DND-41 (cell line): Measurements from ENCODE around the gene NUAK1.

ENCODE experiments used
- ATAC-seq: fragments of 200-7000 bp; cut with Tn5 transposase; 3 replicates; pipeline ENCODE4 v1.9.1; 2021; ENCODE audit warnings: low read depth; ENCODE audit not compliant: insufficient read depth
- DNase-seq: peaks from one replicate; pipeline ENCODE4 v3.0.0-alpha.2; 2020
- H2AFZ ChIP-seq: 2 replicates; pipeline ENCODE4 v1.6.0; 2012; ENCODE audit warnings: low read depth, low read length
- H3K27ac ChIP-seq: 2 replicates; pipeline ENCODE4 v1.5.1; 2012; ENCODE audit warnings: low read length, inconsistent platforms
- H3K27me3 ChIP-seq: fragments of 200-600 bp; sonication (generic); 2 replicates; pipeline ENCODE4 v1.6.0; 2012; ENCODE audit warnings: low read length, mild to moderate bottlenecking, inconsistent platforms; ENCODE audit not compliant: insufficient read depth, poor library complexity
- H3K36me3 ChIP-seq: 2 replicates; pipeline ENCODE4 v1.5.1; 2012; ENCODE audit warnings: low read length, inconsistent platforms; ENCODE audit not compliant: insufficient read depth
- H3K4me1 ChIP-seq: 2 replicates; pipeline ENCODE4 v1.5.1; 2012; ENCODE audit warnings: mild to moderate bottlenecking, low read length; ENCODE audit not compliant: insufficient read depth
- H3K4me2 ChIP-seq: 2 replicates; pipeline ENCODE4 v1.6.0; 2012; ENCODE audit warnings: mild to moderate bottlenecking, moderate library complexity, low read length, inconsistent platforms; ENCODE audit not compliant: insufficient read depth
- H3K4me3 ChIP-seq, 2 experiments: fragments of 200-600 bp in 1 of 2; shearing (Covaris generic) in 1 of 2; 2 replicates each; pipeline ENCODE4 v1.5.1; 2012 to 2016; ENCODE audit warnings: inconsistent platforms in 2 of 2, low read length in 2 of 2, mild to moderate bottlenecking in 2 of 2, low read depth in 1 of 2, moderate library complexity in 1 of 2
- H3K79me2 ChIP-seq: 2 replicates; pipeline ENCODE4 v1.6.0; 2012; ENCODE audit warnings: low read length, inconsistent platforms; ENCODE audit not compliant: insufficient read depth
- H3K9ac ChIP-seq: 2 replicates; pipeline ENCODE4 v1.6.0; 2012; ENCODE audit warnings: low read depth, mild to moderate bottlenecking, inconsistent platforms, low read length, moderate library complexity
- H3K9me3 ChIP-seq: 2 replicates; pipeline ENCODE4 v1.5.1; 2012; ENCODE audit warnings: low read length, moderate library complexity, mild to moderate bottlenecking, inconsistent platforms; ENCODE audit not compliant: insufficient read depth, severe bottlenecking
- H4K20me1 ChIP-seq: 2 replicates; pipeline ENCODE4 v1.6.0; 2012; ENCODE audit warnings: low read length; ENCODE audit not compliant: insufficient read depth
- CTCF ChIP-seq: IDR thresholded peaks from 2 replicates; pipeline ENCODE4 v1.5.1; 2012; ENCODE audit warnings: borderline replicate concordance, low read length, moderate library complexity, mild to moderate bottlenecking; ENCODE audit not compliant: poor library complexity, severe bottlenecking; ENCODE audit errors: extremely low read depth
- EZH2 ChIP-seq: IDR thresholded peaks from 3 replicates; pipeline ENCODE4 v1.6.1; 2012; ENCODE audit warnings: borderline replicate concordance, low read depth, mild to moderate bottlenecking, moderate library complexity, low read length, inconsistent platforms; ENCODE audit not compliant: severe bottlenecking

The NUAK1 gene

GRCh38 chr12:106085213-106085612 is 53.5 kb downstream of the NUAK1 start:
- H4K20me1 ChIP-seq: no peaks in the 10 kb centered on the region
- no peak overlapping the region for H2AFZ ChIP-seq
- no peak overlapping the region for H3K9ac ChIP-seq
- H3K4me3 ChIP-seq: no peak overlapping the region
- peaks cover 11% of the 10 kb centered on the region for H3K27me3 ChIP-seq
- TF ChIP-seq EZH2: no peak
- no peak for TF ChIP-seq CTCF
- no peaks in the 10 kb centered on the region for H3K4me1 ChIP-seq
- no peak overlapping the region for H3K4me2 ChIP-seq
- H3K36me3 ChIP-seq: no peaks in the 10 kb centered on the region
- no peaks in the 10 kb centered on the region for H3K9me3 ChIP-seq
- no peak for ATAC-seq
- no peak for DNase-seq
- no peaks in the 10 kb centered on the region for H3K79me2 ChIP-seq
- no peak overlapping the region for H3K27ac ChIP-seq

GRCh38 chr12:106084759-106085158 is 54.0 kb downstream of the NUAK1 start:
- Histone ChIP-seq H3K9me3 (no peaks in the 10 kb centered on the region), H4K20me1 (no peaks in the 10 kb centered on the region), H3K4me1 (no peaks in the 10 kb centered on the region), H3K27me3 (peaks cover 11% of the 10 kb centered on the region), H3K4me2 (no peak overlapping the region), H3K36me3 (no peaks in the 10 kb centered on the region), H3K79me2 (no peaks in the 10 kb centered on the region), H3K4me3 (no peak overlapping the region), H2AFZ (no peak overlapping the region), H3K9ac (no peak overlapping the region), H3K27ac (no peak overlapping the region)
- TF ChIP-seq EZH2 (no peak), CTCF (no peak)
- ATAC-seq (no peak), DNase-seq (no peak)

- Histone ChIP-seq H3K9ac (no peak overlapping the region), H3K27me3 (peaks cover 11% of the 10 kb centered on the region), H3K79me2 (no peaks in the 10 kb centered on the region), H4K20me1 (no peaks in the 10 kb centered on the region), H3K4me2 (no peak overlapping the region), H3K27ac (no peak overlapping the region), H3K9me3 (no peaks in the 10 kb centered on the region), H3K4me1 (no peaks in the 10 kb centered on the region), H3K4me3 (no peak overlapping the region), H3K36me3 (no peaks in the 10 kb centered on the region), H2AFZ (no peak overlapping the region)
- DNase-seq: no peak
- ATAC-seq: no peak
- no peak for TF ChIP-seq CTCF
- TF ChIP-seq EZH2: no peak
Measured at GRCh38 chr12:106084014-106084671, 54.6 kb downstream of the NUAK1 start.
